Spleen (tissue), 11 donors: ENCODE data around the gene PKIG. TPM values are rescaled to one million over a fixed set of nuclear protein-coding genes. Genes with fewer than 3 reads are reported as not detected.

Source experiments
- DNase-seq: peaks from one replicate; pipeline ENCODE4 v3.0.0-alpha.2; 2020
- H3K27ac ChIP-seq, 8 donors: fragments of 200-600 bp; sonication (generic) in 7 of 8; 1 replicate in 4 of 8; 2 replicates in 4 of 8; pipeline versions ENCODE4 v1.5.0 to v1.8.0; 2016 to 2021; ENCODE audit warnings: inconsistent platforms in 4 of 8, mild to moderate bottlenecking in 4 of 8, moderate library complexity in 1 of 8
- H3K27me3 ChIP-seq, 7 donors: fragments of 200-600 bp; sonication (generic) in 6 of 7; replicated peaks in 1 of 7; 1 replicate in 4 of 7; 2 replicates in 3 of 7; pipeline versions ENCODE4 v1.5.0 to v1.8.0; 2016 to 2021; ENCODE audit warnings: inconsistent platforms in 3 of 7, mild to moderate bottlenecking in 1 of 7
- H3K36me3 ChIP-seq, 6 donors: fragments of 200-600 bp; sonication (generic) in 5 of 6; 1 replicate in 4 of 6; 2 replicates in 2 of 6; pipeline versions ENCODE4 v1.5.0 to v1.8.0; 2016 to 2021; ENCODE audit warnings: inconsistent platforms in 2 of 6
- H3K4me1 ChIP-seq, 6 donors: fragments of 200-600 bp; sonication (generic) in 5 of 6; 1 replicate in 3 of 6; 2 replicates in 3 of 6; pipeline versions ENCODE4 v1.5.0 to v1.8.0; 2016 to 2021; ENCODE audit warnings: inconsistent platforms in 3 of 6
- H3K4me3 ChIP-seq, 8 donors: fragments of 200-600 bp; sonication (generic) in 7 of 8; 1 replicate in 4 of 8; 2 replicates in 4 of 8; pipeline versions ENCODE4 v1.5.0 to v1.8.0; 2016 to 2021; ENCODE audit warnings: inconsistent platforms in 4 of 8, mild to moderate bottlenecking in 4 of 8, moderate library complexity in 2 of 8
- H3K9me3 ChIP-seq, 8 donors: fragments of 200-600 bp; sonication (generic) in 7 of 8; 1 replicate in 4 of 8; 2 replicates in 4 of 8; pipeline versions ENCODE4 v1.5.0 to v1.8.0; 2016 to 2021; ENCODE audit warnings: inconsistent platforms in 4 of 8
- POLR2A ChIP-seq, 3 donors: fragments of 450-650 bp; IDR thresholded peaks; one replicate each; pipeline ENCODE4 v1.5.1; 2017; ENCODE audit warnings: antibody characterized with exemption in 3 of 3, mild to moderate bottlenecking in 1 of 3
- POLR2AphosphoS5 ChIP-seq, 3 donors: sonication (generic); formaldehyde crosslinking; IDR thresholded peaks; one replicate each; pipeline ENCODE4 v1.5.1; 2017; ENCODE audit warnings: antibody characterized with exemption in 3 of 3
- WGBS, 5 donors: extraction: QIAGEN DNeasy Blood & Tissue Kit in 3 of 5; methylation state at CpG; one replicate each; pipeline versions ENCODE4 v1.1.5 to v1.1.7; 2013 to 2018; 5-methylcytosine and 5-hydroxymethylcytosine counted together
- intact Hi-C: fragments of 100-400 bp; cut with DNase I; formaldehyde crosslinking; loops from one replicate; pipeline ENCODE4 v1.15.0; 2023; ENCODE audit warnings: low total_unique reads
- polyA plus RNA-seq, 3 donors: library from polyadenylated mRNA; stranded (reverse); fragments of 200-250 nt; gene quantifications; one replicate each; pipeline ENCODE4 v1.2.1, GENCODE V29; 2013
- total RNA-seq, 7 donors: library from RNA; depleted of rRNA in 3 of 7; stranded (reverse); fragments of >200 nt in 3 of 7; fragmentation: NEBNext Ultra II Directional in 4 of 7; extraction: Animal tissue kit (Norgen Biotek cat#: 25700) in 4 of 7; gene quantifications; one replicate each; pipeline versions ENCODE4 v1.1.0 to v1.2.1, GENCODE V29; 2016 to 2021
- TF ChIP-seq, protein P1 (sequence below), 11 experiments: fragments of 200-600 bp in 7 of 11; fragments of 450-650 bp in 4 of 11; sonication (generic) in 4 of 11; IDR thresholded peaks in 8 of 11; conservative IDR thresholded peaks in 3 of 11; 1 replicate in 7 of 11; 2 replicates in 4 of 11; pipeline versions ENCODE4 v1.4.0 to v1.8.0; 2016 to 2021; ENCODE audit warnings: antibody characterized with exemption in 11 of 11, inconsistent platforms in 4 of 11, mild to moderate bottlenecking in 1 of 11
- donor health status: healthy with polysubstance abuse.
- donor health status: DM: no; HTN: no; CAD: no; lungs with moderate emphysema.
- donor health status: DM: no; HTN: no; CAD: no.
- donor health status: Bipolar disorder and iron deficiency.
- donor health status: healthy.
- donor health status: DM: no; HTN: no; CAD: no.
- donor health status: DM: yes; HTN: yes; CAD: no.

The PKIG gene
- total and polyA plus RNA-seq, 10 donors: 37.5 to 82.6 (median 56.1) TPM

DNA sequence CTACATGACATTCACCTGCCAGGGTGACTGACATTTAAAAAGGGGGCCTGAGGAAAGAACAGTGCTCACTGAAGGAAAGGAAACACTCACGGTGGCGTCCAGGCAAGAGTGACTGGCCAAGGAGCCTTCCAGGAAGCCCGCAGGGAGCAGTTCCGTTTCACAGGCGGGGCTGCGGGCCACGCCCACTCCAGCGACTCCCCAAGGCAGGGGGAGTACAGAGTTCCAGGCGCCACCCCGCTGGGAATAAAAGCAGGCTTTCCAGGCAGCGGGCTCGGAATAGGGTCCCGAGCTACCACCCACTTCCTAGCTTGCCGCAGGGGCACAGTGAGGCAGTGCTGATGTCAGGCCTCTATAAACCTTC is 34.2 kb downstream of the PKIG start:
- DNase-seq: peak; percentile 67
- peaks cover 0 to 94% (median 56%) of the 10 kb centered on the region in 6 donors for H3K36me3 ChIP-seq
- H3K27ac ChIP-seq: peak overlapping the region in 6 of 8 donors; percentile 2 to 69 (median 48)
- H3K4me1 ChIP-seq: peaks cover 4 to 57% (median 25%) of the 10 kb centered on the region in 6 donors
- peak in 2 of 3 donors; percentile 50 to 57 for TF ChIP-seq POLR2AphosphoS5 (IDR thresholded peaks at IDR 0.05)
- no peak for TF ChIP-seq POLR2A (IDR thresholded peaks at IDR 0.05)
- WGBS, 5 donors: 59 to 82% (median 79%) methylated on average over 9 to 14 of the region's 14 CpGs
- H3K27me3 ChIP-seq: no peaks in the 10 kb centered on the region
- H3K9me3 ChIP-seq: no peaks in the 10 kb centered on the region
- no peak overlapping the region for H3K4me3 ChIP-seq
- intact Hi-C loops: loop anchor here (10.0 kb wide), 2 partner anchors 92 to 402 kb away; partner anchors contain the start of genes OSER1 and SERINC3

DNA sequence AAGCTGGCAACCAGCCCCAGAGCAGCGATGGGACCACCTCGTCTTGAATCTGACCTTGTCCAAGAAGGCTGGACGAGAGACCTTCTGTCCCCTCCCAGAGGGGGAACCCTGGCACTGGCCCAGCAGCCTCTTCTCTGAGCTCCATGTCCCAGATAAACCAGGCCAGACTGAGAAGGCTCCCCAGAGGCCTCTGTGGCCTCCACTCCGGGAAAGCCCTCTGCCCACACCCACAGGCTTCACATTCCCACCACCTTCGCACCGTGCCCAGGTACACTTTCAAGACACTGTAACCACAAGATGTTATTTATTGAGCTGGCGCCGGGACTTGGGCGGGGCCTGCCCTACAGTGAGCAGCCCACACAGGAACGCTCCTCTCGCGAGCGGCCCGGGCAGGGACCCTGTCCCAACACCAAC is 35.9 kb downstream of the PKIG start:
- Histone ChIP-seq H3K36me3 (peaks cover 0 to 100% (median 64%) of the 10 kb centered on the region in 6 donors), H3K27ac (peak overlapping the region in 3 of 8 donors; percentile 19 to 61 (median 36)), H3K4me3 (no peak overlapping the region), H3K9me3 (peaks cover 0 to 7% (median 5%) of the 10 kb centered on the region in 8 donors), H3K4me1 (peaks cover 4 to 48% (median 25%) of the 10 kb centered on the region in 6 donors), H3K27me3 (no peaks in the 10 kb centered on the region)
- 54 to 68% (median 62%) methylated on average over 14 of the region's 14 CpGs for WGBS, 5 donors
- intact Hi-C loops: loop anchor here (10.0 kb wide), 2 partner anchors 94 to 404 kb away; partner anchors contain the start of genes OSER1 and SERINC3
- peak; percentile 77 for DNase-seq
- TF ChIP-seq POLR2AphosphoS5 (IDR thresholded peaks at IDR 0.05) (peak in 1 of 3 donors; percentile 37), POLR2A (IDR thresholded peaks at IDR 0.05) (no peak)
- TF ChIP-seq, protein P1, sequence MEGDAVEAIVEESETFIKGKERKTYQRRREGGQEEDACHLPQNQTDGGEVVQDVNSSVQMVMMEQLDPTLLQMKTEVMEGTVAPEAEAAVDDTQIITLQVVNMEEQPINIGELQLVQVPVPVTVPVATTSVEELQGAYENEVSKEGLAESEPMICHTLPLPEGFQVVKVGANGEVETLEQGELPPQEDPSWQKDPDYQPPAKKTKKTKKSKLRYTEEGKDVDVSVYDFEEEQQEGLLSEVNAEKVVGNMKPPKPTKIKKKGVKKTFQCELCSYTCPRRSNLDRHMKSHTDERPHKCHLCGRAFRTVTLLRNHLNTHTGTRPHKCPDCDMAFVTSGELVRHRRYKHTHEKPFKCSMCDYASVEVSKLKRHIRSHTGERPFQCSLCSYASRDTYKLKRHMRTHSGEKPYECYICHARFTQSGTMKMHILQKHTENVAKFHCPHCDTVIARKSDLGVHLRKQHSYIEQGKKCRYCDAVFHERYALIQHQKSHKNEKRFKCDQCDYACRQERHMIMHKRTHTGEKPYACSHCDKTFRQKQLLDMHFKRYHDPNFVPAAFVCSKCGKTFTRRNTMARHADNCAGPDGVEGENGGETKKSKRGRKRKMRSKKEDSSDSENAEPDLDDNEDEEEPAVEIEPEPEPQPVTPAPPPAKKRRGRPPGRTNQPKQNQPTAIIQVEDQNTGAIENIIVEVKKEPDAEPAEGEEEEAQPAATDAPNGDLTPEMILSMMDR (IDR thresholded peaks at IDR 0.05 in 8 of 11, conservative IDR thresholded peaks at IDR 0.05 in 3 of 11): no peak

DNA sequence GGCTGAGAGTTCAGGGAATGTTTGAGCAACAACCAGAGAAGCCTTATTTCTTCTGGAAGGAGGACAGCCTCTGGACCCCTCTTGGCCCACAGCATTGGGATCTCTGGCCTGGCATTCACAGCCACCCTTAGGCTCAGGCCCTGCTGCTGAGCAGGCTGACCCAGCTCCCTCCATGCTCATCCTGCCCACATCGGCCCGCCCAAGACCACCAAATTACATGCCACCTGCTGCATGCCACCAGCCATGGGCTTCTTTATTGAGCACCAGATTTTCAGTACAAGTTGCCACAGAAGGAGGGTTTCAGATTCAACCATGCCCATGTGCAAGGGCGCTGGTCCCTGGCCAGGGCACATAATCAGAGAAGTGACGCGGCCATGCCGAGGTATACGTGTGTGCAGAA is 36.9 kb downstream of the PKIG start:
- Histone ChIP-seq H3K4me1 (peaks cover 4 to 47% (median 25%) of the 10 kb centered on the region in 6 donors), H3K4me3 (no peak overlapping the region), H3K36me3 (peaks cover 0 to 100% (median 56%) of the 10 kb centered on the region in 6 donors), H3K27ac (peak overlapping the region in 1 of 8 donors; percentile 61), H3K9me3 (peaks cover 0 to 8% (median 5%) of the 10 kb centered on the region in 8 donors), H3K27me3 (no peaks in the 10 kb centered on the region)
- intact Hi-C loops: loop anchor here (10.0 kb wide), 2 partner anchors 94 to 404 kb away; partner anchors contain the start of genes OSER1 and SERINC3
- no peak for DNase-seq
- WGBS, 5 donors: 96 to 99% (median 98%) methylated on average over 7 of the region's 7 CpGs
- TF ChIP-seq POLR2A (IDR thresholded peaks at IDR 0.05): no peak
- TF ChIP-seq, protein P1 (IDR thresholded peaks at IDR 0.05 in 8 of 11, conservative IDR thresholded peaks at IDR 0.05 in 3 of 11): no peak
- peak; percentile 17 to 40 (median 20) for TF ChIP-seq POLR2AphosphoS5 (IDR thresholded peaks at IDR 0.05)

DNA sequence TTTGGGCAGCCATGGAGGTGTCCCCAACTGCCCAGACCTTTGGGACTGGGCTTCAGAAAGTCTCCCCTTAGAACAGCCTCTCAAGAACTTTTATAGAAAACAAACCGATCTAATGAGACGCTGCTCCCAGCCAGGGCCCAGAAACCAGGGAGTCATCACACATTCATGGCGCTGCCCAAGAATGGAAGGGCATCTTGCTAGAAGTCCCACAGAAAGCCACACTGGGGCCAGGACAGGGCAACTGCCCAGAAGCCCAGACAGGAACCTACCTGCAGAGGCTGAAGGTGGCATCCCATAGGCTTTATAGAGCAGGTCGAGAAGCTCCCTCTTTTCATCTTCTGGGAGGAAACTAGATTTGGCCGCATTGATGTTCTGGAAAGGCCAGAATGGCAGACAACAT is 37.7 kb downstream of the PKIG start:
- intact Hi-C loops: no loop called here
- WGBS, 5 donors: 95 to 98% (median 97%) methylated on average over 5 of the region's 5 CpGs
- no peaks in the 10 kb centered on the region for H3K27me3 ChIP-seq
- H3K27ac ChIP-seq: no peak overlapping the region
- TF ChIP-seq, protein P1 (IDR thresholded peaks at IDR 0.05 in 8 of 11, conservative IDR thresholded peaks at IDR 0.05 in 3 of 11): no peak
- TF ChIP-seq POLR2A (IDR thresholded peaks at IDR 0.05) (no peak), POLR2AphosphoS5 (IDR thresholded peaks at IDR 0.05) (no peak)
- peaks cover 3 to 40% (median 21%) of the 10 kb centered on the region in 6 donors for H3K4me1 ChIP-seq
- peaks cover 0 to 99% (median 49%) of the 10 kb centered on the region in 6 donors for H3K36me3 ChIP-seq
- peaks cover 0 to 8% (median 5%) of the 10 kb centered on the region in 8 donors for H3K9me3 ChIP-seq
- DNase-seq: no peak
- H3K4me3 ChIP-seq: no peak overlapping the region
